DOHH2 (cell line): ENCODE results near the gene CLEC14A.

ENCODE experiments used
- H3F3A ChIP-seq: fragments of 200-600 bp; sonication (generic), shearing (Covaris generic); 2 replicates; pipeline ENCODE4 v1.6.0; 2016; ENCODE audit warnings: antibody characterized with exemption, mild to moderate bottlenecking; ENCODE audit not compliant: control insufficient read depth, insufficient read depth
- H3K27ac ChIP-seq: fragments of 200-600 bp; sonication (generic); 2 replicates; pipeline ENCODE4 v1.5.1; 2014; ENCODE audit warnings: low read depth, mild to moderate bottlenecking, low read length, moderate library complexity
- H3K27me3 ChIP-seq: fragments of 200-600 bp; sonication (generic); 2 replicates; pipeline ENCODE4 v1.6.1; 2014; ENCODE audit warnings: mild to moderate bottlenecking, low read length, mixed read lengths; ENCODE audit not compliant: control insufficient read depth
- H3K36me3 ChIP-seq: fragments of 200-600 bp; sonication (generic); 2 replicates; pipeline ENCODE4 v1.6.1; 2014; ENCODE audit warnings: mild to moderate bottlenecking, low read length, moderate library complexity, mixed read lengths; ENCODE audit not compliant: control insufficient read depth
- H3K4me1 ChIP-seq: fragments of 200-600 bp; sonication (generic); 2 replicates; pipeline ENCODE4 v1.6.1; 2014; ENCODE audit warnings: mild to moderate bottlenecking, low read length, mixed read lengths; ENCODE audit not compliant: control insufficient read depth
- H3K4me2 ChIP-seq: fragments of 200-600 bp; sonication (generic); 2 replicates; pipeline ENCODE4 v1.6.0; 2014; ENCODE audit warnings: mild to moderate bottlenecking, low read length, moderate library complexity
- H3K4me3 ChIP-seq: fragments of 200-600 bp; sonication (generic); 2 replicates; pipeline ENCODE4 v1.5.1; 2014; ENCODE audit warnings: mild to moderate bottlenecking, low read length, mixed read lengths
- H3K79me2 ChIP-seq: fragments of 200-600 bp; sonication (generic); 2 replicates; pipeline ENCODE4 v1.6.1; 2014; ENCODE audit warnings: mild to moderate bottlenecking, low read length, mixed read lengths; ENCODE audit not compliant: control insufficient read depth
- H3K9me2 ChIP-seq: fragments of 200-600 bp; sonication (generic); replicated peaks from 2 replicates; pipeline ENCODE4 v1.6.1; 2014; ENCODE audit warnings: mild to moderate bottlenecking, low read length, mixed read lengths; ENCODE audit not compliant: control insufficient read depth
- H3K9me3 ChIP-seq: fragments of 200-600 bp; sonication (generic); 2 replicates; pipeline ENCODE4 v1.6.1; 2014; ENCODE audit warnings: antibody characterized with exemption, low read length, mixed read lengths; ENCODE audit not compliant: control insufficient read depth, insufficient read depth
- H4K20me1 ChIP-seq: fragments of 200-600 bp; sonication (generic); 2 replicates; pipeline ENCODE4 v1.6.0; 2014; ENCODE audit warnings: low read depth, mild to moderate bottlenecking, antibody characterized with exemption, low read length, moderate library complexity; ENCODE audit not compliant: control insufficient read depth, insufficient read depth
- CTCF ChIP-seq: fragments of 200-600 bp; sonication (generic); IDR thresholded peaks from one replicate; pipeline ENCODE4 v1.5.1; 2014; ENCODE audit warnings: antibody characterized with exemption, mild to moderate bottlenecking, low read depth, low read length; ENCODE audit not compliant: poor library complexity, severe bottlenecking
- EZH2phosphoT487 ChIP-seq: fragments of 200-600 bp; sonication (generic); IDR thresholded peaks from 2 replicates; pipeline ENCODE4 v1.6.1; 2017; ENCODE audit warnings: borderline replicate concordance, mild to moderate bottlenecking, antibody characterized with exemption, low read length, moderate library complexity, mixed read lengths

The CLEC14A gene

DNA sequence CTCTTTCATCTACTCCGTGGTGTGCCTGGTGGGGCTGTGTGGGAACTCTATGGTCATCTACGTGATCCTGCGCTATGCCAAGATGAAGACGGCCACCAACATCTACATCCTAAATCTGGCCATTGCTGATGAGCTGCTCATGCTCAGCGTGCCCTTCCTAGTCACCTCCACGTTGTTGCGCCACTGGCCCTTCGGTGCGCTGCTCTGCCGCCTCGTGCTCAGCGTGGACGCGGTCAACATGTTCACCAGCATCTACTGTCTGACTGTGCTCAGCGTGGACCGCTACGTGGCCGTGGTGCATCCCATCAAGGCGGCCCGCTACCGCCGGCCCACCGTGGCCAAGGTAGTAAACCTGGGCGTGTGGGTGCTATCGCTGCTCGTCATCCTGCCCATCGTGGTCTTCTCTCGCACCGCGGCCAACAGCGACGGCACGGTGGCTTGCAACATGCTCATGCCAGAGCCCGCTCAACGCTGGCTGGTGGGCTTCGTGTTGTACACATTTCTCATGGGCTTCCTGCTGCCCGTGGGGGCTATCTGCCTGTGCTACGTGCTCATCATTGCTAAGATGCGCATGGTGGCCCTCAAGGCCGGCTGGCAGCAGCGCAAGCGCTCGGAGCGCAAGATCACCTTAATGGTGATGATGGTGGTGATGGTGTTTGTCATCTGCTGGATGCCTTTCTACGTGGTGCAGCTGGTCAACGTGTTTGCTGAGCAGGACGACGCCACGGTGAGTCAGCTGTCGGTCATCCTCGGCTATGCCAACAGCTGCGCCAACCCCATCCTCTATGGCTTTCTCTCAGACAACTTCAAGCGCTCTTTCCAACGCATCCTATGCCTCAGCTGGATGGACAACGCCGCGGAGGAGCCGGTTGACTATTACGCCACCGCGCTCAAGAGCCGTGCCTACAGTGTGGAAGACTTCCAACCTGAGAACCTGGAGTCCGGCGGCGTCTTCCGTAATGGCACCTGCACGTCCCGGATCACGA is 46.0 kb downstream of the CLEC14A start:
- peaks cover 32% of the 10 kb centered on the region for H3K9me3 ChIP-seq
- H3K36me3 ChIP-seq = no peaks in the 10 kb centered on the region
- TF ChIP-seq CTCF (no peak), EZH2phosphoT487 (no peak)
- no peak overlapping the region for H3K27ac ChIP-seq
- no peak overlapping the region for H3K4me3 ChIP-seq
- no peaks in the 10 kb centered on the region for H4K20me1 ChIP-seq
- H3K79me2 ChIP-seq = no peaks in the 10 kb centered on the region
- H3K27me3 ChIP-seq = no peaks in the 10 kb centered on the region
- no peaks in the 10 kb centered on the region for H3K9me2 ChIP-seq
- no peak overlapping the region for H3K4me2 ChIP-seq
- no peaks in the 10 kb centered on the region for H3K4me1 ChIP-seq
- no peaks in the 10 kb centered on the region for H3F3A ChIP-seq

DNA sequence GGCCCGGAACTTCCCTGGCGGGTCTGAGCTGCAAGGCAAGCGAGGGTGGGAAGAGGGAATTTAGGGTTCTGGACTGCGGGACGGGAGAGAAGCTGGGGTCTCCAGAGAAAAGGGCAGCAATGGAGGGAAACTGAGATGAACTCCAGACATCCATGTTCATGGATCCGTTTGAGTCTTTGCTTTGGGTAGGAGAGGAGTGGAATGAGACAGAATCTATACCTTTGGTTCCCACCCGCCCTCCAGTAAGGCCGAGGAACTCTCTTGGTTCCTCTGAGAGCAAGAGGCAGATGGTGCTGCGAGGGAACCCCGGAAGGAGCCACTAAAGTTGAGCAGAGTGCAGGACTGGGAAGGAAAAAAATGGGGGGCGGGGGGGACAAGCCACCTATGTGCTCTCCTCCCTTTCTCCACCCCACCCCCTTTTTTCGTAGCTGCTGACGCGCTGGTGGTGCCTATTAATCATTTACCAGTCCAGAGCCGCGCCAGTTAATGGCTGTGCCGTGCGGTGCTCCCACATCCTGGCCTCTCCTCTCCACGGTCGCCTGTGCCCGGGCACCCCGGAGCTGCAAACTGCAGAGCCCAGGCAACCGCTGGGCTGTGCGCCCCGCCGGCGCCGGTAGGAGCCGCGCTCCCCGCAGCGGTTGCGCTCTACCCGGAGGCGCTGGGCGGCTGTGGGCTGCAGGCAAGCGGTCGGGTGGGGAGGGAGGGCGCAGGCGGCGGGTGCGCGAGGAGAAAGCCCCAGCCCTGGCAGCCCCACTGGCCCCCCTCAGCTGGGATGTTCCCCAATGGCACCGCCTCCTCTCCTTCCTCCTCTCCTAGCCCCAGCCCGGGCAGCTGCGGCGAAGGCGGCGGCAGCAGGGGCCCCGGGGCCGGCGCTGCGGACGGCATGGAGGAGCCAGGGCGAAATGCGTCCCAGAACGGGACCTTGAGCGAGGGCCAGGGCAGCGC is 47.0 kb downstream of the CLEC14A start:
- Histone ChIP-seq H3K4me1 (no peaks in the 10 kb centered on the region), H3K9me3 (peaks cover 32% of the 10 kb centered on the region), H3K4me2 (no peak overlapping the region), H3K9me2 (no peaks in the 10 kb centered on the region), H4K20me1 (no peaks in the 10 kb centered on the region), H3K36me3 (no peaks in the 10 kb centered on the region), H3F3A (no peaks in the 10 kb centered on the region), H3K27me3 (no peaks in the 10 kb centered on the region), H3K4me3 (no peak overlapping the region), H3K27ac (no peak overlapping the region), H3K79me2 (no peaks in the 10 kb centered on the region)
- TF ChIP-seq EZH2phosphoT487 (no peak), CTCF (no peak)

GRCh38 chr14:38207736-38208617 is 47.9 kb downstream of the CLEC14A start, which contains the start of gene SSTR1:
SSTR1 (plus strand) TSS chr14:38207904; CDS start chr14:38209390, 1,486 bp downstream.
- TF ChIP-seq CTCF = no peak
- no peak for TF ChIP-seq EZH2phosphoT487
- Histone ChIP-seq H3K79me2 (no peaks in the 10 kb centered on the region), H3K27ac (no peak within 1 kb of the TSS), H3K9me2 (no peaks in the 10 kb centered on the region), H4K20me1 (no peaks in the 10 kb centered on the region), H3K27me3 (no peaks in the 10 kb centered on the region), H3K4me3 (no peak within 1 kb of the TSS), H3K4me2 (no peak within 1 kb of the TSS), H3K36me3 (no peaks in the 10 kb centered on the region), H3K9me3 (peaks cover 32% of the 10 kb centered on the region), H3F3A (no peaks in the 10 kb centered on the region), H3K4me1 (no peaks in the 10 kb centered on the region)
